HG03342 (cell line): ENCODE data around the gene USP10.

Experiments used
- ATAC-seq: cut with Tn5 transposase; IDR thresholded peaks from one replicate; pipeline ENCODE4 v1.9.1; 2021; ENCODE audit warnings: mild to moderate bottlenecking, moderate library complexity; ENCODE audit not compliant: unreplicated experiment

The USP10 gene

DNA sequence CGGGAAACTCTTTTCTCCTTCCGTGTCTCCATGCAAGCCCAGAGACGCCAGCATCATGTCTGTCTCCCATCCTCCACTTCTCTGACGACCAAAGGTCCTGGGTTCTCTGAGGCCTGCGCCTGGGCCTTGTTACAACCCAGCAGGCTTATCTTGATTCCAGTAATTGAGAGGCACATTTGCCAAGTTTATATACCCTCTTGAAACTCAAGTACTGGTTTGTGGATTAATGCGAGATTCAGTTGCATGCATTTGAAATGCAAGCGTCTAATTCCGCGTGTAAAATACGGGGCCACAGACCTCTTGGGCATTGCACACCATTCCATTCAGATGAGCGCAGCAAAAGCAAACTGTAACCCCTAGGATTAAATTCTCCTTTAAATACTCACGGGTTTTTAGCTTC is 91.3 kb downstream of the USP10 start:
- no peak for ATAC-seq

- no peak for ATAC-seq
Observed at GRCh38 chr16:84791501-84791900, 91.7 kb downstream of the USP10 start.

GRCh38 chr16:84794186-84794585 is 94.4 kb downstream of the USP10 start:
- no peak for ATAC-seq

- ATAC-seq = no peak
Observed at GRCh38 chr16:84794626-84795025, 94.8 kb downstream of the USP10 start.

GRCh38 chr16:84795329-84796053 is 95.7 kb downstream of the USP10 start:
- ATAC-seq = no peak

DNA sequence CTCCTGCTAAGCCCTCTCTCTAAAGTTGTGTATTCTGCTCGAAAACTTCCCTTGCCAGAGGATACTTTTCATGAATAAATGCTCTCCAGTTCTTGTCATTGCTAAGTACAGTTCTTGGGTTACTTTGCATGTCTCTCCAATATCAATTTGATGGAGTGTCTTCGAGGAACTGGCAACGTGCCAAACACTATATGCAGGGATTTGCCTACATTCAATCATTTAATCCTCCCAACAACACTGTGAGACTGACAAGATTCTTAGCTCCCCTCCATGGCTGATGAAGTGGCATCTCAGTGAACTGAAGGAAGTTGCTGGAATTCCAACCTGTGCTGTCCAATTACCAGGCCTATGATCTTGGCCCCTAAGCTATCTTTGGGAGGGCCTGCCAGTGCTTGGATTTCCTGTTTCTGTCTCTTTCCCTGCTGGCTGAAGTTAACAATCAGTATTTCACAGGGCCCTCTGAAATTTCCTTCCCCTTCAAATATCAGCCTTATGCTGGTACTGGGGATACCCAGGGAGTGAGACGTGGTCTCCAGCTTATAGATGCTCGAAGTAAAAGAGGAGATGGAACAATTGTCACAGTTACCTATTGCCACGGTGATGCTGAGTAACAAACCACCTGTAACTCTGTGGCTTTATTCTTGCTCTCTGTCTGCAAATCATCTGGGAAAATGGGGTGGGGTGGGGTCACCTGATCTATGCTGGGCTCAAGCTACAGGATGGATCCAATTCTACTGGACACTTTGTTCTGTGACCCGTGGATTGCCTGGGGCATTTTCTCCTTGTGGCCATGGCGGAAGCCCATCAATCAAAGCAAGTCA is 100.6 kb downstream of the USP10 start:
- ATAC-seq = no peak

- no peak for ATAC-seq
Observed at GRCh38 chr16:84803146-84803545, 103.3 kb downstream of the USP10 start.

GRCh38 chr16:84804326-84804725 is 104.5 kb downstream of the USP10 start:
- no peak for ATAC-seq

- no peak for ATAC-seq
Observed at GRCh38 chr16:84806256-84806889, 106.6 kb downstream of the USP10 start.

DNA sequence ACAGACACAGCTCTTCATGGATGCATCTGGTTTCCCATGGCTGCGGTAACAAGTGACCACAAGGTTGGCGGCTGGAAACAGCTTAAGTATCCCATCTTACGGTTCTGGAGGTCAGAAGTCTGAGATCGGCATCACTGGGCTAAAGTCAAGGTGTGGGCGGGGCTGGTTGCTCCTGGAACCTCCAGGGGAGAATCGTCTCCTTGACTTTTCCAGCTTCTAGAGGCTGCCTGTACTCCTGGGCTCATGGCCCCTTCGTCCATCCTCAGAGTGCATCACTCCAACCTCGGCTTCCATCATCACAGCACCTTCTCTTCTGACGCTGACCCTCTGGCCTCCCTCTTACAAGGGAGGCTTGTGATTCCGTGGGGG is 107.1 kb downstream of the USP10 start:
- no peak for ATAC-seq

DNA sequence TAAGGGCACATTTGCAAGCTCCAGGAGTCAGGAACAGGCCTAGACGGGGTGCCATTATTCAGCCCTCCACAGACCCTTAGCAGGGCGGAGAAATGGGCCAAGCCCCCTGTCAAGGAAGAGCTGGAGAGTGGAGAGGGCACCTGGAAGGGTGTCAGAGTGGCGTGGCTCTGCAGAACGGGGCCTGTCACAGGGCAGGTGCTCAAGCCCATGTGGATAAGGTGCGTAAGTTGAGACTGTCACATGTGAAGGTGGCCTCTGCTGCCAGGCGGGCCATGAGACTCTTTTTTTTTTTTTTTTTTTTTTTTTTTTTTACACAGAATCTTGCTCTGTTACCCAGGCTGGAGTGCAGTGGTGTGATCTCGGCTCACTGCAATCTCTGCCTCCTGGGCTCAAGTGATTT is 108.0 kb downstream of the USP10 start:
- no peak for ATAC-seq

GRCh38 chr16:84808826-84809225 is 109.0 kb downstream of the USP10 start:
- no peak for ATAC-seq

DNA sequence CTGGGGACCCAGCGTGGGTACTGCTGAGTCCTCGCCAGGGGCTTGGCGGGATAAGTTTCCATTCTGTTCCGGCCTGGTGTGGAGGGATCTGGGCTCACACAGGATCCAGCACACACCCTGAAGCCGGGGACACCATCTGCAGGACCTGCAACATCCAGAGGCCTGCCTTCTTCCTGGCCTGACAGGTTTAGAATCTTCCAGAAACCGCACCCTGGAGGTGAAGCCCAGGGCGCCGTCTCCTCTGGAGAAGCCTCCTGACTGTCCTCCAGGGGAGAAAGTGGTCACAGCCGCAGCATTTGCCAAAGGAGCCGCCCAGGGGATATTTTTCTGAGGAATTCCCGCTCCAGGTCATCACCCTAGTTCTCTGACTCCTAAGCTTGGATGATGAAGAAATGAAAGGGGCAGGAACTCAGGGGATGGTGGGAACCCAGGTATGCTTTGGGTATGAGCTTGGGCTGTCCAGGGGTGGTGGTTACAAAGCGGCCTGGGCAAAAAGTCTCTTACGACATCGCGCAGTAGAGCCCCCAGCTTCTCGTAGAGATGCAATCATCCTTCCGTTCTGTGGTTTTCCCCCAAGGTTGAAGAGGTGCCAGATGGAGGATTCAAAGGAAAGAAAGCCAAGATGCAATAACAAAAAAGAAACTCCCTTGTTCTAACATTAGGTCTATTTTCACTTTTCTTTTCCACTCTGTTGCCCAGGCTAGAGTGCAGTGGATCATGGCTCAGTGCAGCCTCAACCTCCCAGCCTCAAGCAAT is 110.9 kb downstream of the USP10 start:
- no peak for ATAC-seq

DNA sequence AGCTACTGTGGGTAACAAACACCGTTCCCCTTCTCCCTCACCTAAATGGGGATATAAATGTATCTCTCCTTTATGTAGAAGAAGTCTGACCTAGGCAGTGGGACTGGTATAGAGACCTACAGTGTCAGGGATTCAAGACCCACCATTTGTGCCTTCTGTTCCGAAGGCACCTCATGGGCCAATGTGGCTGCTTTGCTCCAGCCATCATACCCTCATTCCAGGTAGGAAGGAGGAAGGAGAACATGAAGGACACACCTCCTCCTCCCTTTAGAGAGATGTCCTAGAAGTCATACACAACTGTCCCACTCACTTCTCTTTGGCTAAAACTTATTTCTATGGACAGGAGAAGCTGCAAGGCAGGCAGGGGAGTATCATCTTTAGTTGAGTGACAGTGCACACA is 111.7 kb downstream of the USP10 start:
- ATAC-seq = no peak

DNA sequence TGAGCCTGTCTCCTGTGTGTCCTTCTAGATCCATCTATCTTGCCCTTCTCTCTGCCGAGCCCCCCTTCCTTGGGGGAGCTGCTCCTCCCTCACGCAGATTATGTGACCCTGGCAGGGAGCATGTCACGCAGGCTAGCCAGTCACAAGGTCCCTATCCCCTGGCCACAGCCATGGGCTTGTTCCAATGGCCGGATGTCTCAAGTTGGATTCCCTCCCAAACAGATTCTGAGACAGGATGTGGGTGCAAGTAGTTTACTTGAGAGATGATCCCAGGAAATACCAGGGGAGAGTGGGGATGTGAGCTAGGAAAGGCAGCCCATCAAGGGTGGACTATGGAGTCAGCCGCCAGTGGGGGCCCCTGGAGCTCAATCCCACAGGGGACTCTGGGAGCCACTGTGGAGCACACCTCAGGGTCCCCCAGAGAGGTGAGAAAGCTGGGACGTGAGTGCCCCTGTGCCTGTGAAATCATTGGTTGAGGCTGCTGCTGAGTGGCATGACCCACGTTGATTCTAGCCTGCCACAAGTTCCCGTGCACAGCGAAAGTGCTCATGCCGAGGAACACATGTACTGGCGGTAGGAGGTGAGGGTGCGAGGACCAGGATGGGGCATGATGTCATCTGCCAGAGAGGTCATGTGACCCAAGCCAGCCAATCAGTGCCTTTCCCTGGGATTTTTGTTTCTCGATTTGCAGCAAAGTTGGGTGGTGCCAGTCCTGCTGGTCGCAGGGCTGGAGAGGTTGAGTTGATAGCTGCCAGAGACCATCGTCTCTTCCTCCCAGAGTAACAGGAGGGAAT is 113.5 kb downstream of the USP10 start:
- no peak for ATAC-seq

- no peak for ATAC-seq
Observed at GRCh38 chr16:84815462-84815861, 115.7 kb downstream of the USP10 start.

DNA sequence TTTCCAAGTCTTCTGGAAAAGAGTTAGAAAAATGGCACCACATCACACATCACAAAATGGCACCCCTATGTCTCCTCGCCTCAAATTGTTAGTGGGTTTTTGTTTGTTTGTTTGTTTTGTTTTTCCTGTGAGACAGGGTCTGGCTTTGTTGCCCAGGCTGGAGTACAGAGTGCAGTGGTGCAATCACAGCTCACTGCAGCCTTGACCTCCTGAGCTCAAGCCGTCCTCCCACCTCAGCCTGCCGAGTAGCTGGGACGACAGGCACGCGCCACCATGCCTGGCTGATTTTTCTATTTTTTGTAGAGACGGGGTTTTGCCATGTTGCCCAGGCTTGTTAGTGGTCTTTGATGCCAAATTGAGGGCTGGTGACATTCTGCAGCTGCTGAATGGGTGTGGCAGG is 116.2 kb downstream of the USP10 start:
- no peak for ATAC-seq

DNA sequence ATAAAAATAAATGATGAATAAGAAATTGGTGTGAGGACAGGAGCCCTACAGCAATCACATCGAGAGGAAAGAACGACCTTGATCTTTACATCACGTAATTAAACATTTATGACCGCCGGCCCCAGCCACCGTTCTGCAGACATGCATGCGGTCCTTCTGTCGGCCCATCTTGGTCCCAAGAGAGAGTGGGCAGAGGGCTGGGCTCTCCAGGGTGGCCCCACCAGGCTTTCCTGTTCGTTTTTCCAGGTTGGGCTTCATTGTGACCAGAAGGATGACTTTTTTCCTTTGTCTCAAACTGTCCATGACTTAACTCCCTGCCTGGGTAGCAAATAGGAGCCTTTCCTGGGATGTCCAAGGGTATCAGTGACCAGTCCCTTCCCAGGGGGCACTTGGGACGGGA is 116.7 kb downstream of the USP10 start:
- no peak for ATAC-seq

- ATAC-seq = no peak
Observed at GRCh38 chr16:84817206-84817605, 117.4 kb downstream of the USP10 start.

DNA sequence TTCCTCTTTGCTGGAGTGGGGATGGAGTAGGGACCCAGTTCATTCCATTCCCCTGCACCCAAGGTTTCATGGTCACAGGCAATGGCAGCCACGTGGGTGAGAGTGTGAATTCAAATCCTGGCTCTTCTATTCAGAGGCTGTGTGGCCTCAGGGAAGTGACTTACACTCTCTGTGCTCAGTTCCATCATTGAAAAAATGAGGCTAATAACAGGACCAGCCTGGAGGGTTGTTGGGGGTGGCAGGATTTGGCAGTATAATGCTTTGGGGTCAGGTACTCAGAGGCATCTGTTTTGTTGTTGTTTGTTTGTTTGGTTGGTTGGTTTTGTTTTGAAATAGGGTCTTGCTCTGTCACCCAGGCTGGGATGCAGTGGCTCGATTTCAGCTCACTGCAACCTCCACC is 117.8 kb downstream of the USP10 start:
- ATAC-seq = no peak
